GM19467 (cell line): ENCODE data around the gene L3MBTL4.

ENCODE experiments used
- ATAC-seq: cut with Tn5 transposase; IDR thresholded peaks from one replicate; pipeline ENCODE4 v1.9.1; 2021; ENCODE audit warnings: mild to moderate bottlenecking, moderate library complexity; ENCODE audit not compliant: unreplicated experiment

L3MBTL4 gene

DNA sequence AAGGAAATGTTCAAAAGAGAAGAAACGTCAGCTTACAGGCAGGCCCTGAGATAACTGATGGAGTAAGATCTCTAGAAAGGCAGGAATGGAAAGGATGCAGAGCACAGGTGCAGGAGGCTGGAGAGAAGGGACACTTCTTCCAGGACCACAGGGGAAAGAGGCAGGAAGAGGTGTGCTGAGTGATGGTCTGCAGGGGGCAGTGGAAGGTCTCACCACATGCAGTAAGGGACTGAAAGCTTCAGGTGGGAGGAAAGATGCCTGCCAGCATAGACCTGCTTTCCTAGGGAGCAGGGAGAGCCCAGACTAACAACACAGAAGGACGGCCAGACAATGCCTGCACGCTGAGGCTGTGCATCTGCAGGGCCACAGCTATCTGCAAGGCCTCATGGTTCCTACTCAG lies 156.8 kb downstream of the L3MBTL4 start:
- ATAC-seq, result no peak

DNA sequence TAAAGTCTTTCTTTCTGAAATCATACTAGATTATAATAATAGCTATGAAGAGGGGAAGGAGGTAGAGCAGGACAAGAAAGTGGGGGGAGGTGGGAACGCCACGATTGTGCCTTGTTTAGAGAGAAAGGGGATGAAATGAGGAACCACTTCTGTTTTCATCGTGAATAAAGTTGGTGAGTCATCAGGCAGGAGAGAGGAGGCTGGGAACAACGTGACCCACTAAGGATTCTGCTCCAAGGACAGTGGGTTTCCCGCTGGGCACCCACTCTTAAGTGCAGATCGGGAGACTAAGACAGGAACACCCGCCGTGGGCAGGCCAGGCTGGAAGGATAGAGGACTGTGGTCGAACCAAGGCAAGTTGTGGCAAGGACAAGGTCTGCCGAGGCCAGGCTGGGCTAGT lies 158.2 kb downstream of the L3MBTL4 start:
- ATAC-seq, result no peak

DNA sequence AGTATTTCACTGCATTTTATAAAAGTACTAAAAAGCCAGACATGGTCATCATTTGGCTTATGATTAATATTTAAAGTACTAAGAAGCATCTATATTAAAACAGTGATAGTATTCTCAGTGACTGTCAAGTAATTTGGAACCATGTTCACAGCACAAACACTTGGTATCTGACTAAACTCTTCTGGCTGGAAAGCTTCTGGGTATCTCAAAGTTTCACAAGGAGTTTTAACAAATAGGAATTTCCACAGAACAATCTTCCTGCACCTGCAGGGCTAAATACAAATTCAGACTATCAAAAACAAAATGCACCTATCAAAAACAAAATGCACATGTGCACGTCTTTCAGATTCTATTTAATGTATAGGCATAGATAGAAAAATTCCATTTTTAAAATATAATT lies 158.8 kb downstream of the L3MBTL4 start:
- no peak for ATAC-seq

DNA sequence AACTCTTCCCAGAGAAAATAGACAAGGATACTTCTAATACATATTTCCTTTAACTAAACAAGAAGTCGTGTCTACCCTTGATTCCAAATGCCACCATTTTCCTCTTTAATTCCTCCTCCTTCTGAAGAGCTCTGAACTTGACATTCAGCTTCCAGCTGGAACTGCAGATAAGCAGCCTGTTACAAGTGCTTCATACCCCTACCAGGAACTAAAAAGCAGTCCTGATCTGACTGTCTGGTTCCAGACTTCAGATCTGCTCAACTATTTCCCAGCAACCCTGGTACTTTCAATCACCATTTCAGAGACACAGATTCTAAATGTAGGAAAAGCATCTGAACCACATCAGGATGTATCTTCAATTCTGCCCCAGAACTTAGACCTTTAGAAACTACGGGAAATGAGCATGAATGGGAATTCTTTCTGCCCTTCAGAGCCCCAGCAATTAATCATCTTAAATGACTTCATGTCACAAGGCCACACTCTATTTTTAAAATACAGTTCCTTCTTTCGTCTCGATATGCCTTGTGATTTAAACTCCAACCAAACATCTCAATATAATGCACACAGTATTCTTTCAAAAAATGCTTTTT lies 159.5 kb downstream of the L3MBTL4 start:
- ATAC-seq, result no peak

DNA sequence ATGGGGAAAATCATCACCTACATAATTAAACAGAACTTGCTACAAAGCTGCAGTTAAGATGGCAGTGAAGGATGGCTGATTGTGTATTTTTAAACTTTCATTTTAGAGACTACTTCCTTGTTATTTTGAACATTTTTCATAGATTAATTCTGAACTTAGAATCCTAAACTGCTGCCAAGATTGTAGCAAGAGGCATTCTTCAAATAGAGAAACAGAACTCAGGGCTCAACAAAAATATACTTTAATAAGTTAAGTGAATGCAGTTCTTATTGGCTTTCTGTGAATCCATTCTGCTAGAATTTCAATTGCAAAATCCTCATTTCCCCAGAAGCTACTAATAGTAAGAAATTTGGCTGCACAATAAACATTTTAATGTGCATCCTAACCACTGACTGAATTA lies 160.3 kb downstream of the L3MBTL4 start:
- no peak for ATAC-seq

DNA sequence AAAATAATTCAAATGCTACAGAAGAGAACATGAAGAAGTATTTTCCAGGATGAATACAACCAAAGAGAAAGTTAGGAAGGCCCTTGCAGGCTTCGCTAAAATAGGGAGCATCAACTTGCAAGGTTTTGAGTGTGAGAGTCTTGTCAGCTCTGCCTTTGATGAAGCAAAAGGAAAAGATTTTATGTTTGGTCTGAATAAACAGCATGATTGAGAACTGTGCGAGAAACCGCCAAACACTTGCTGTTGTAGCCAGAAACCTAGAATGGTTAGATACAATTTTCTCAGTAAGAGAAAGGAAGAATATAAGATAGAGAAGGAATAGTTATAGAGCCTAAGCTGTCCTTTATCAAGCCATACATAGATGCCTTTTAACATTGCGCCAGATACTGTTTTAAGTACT lies 163.6 kb downstream of the L3MBTL4 start:
- no peak for ATAC-seq

DNA sequence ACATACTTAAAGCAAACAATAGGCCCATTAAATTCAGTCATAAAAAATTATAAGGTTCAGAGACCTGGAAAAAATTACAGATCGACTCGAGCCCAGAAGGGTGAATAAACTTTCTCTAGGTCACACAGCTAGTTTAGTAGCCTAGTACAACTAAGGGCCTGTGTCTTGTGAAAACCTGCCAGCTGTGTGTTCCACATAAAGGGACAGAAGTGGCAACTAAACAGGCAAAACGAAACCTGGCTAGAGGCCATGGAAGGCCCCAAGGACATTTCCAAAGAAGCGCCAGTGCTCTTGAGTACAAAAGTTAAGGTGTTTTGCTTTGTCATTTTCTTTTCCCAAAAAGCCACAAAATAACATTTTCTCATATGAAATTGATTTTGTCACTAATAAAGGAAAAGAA lies 164.9 kb downstream of the L3MBTL4 start:
- ATAC-seq, result no peak

DNA sequence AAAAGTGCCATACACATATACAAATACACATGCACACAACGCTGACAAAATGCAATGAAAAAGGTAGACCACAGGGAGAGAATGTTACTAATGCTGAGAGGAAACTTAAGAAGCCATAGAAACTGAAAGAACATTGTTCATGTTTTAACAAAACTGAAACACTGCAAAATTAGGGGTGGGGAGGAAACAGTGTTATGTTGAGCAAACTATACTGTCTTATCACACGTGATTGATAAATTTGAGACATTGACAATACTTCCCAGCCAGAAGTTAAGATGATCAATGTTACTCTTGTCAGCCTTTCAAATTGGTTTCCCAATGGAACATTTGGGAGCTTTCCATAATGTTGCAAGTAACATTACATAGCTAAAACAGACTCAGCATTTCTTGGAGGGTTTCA lies 165.5 kb downstream of the L3MBTL4 start:
- ATAC-seq, result peak; percentile 86

DNA sequence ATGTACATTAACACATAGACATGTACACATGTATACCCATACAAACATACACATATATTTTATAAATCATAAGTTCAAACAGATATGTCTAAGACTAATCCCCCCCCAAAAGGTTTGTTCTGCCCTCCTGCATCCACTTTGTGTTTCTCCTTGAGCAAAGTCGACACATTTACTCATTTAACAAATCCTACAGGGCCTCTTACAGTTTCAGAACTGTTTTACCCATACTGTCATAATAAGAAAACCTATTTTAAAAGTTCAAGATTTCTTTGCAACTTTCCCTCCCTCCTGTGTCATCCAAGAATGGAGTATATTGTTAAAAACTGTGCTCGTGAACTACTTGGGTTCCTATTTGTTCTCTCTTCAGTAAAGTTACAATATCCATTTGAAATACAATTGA lies 166.7 kb downstream of the L3MBTL4 start:
- ATAC-seq, result no peak

DNA sequence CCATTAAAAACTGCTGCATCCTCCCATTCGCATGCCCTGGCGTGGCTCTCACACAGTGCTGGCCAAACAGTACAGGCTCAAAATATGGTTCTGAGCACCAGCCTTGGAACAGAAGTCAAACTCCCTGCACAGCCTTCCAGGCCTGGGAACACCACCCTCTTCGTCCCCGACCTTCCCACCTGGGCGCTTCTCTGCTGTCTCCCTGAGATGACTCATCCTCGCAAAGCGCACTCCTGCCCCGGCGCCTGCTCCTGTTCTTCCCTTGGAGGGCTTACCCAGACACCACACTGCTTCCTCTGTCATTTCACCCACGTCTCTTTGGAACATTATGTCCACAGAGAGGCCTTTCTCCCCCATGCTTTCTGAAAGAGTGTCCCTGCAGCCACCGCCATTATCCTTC lies 172.7 kb downstream of the L3MBTL4 start:
- no peak for ATAC-seq

DNA sequence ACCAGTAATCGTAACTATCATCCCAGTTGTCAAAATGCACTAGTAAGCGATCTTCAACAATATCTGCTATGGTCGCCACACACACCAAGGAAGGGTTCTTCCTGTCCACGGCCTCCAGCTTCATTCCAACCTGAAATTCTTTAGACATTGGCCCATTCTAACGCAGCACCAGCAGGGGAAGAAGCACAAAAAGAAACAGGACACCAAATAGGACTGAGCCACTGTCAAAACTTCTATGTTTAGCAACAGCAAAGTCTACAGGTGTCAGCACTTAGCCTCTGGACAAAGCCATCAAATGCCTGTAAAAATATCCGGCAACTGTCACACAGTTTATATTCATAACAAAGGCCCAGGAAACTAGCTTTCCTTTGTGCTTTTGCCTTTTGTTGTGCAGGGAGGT lies 175.0 kb downstream of the L3MBTL4 start:
- ATAC-seq, result no peak

DNA sequence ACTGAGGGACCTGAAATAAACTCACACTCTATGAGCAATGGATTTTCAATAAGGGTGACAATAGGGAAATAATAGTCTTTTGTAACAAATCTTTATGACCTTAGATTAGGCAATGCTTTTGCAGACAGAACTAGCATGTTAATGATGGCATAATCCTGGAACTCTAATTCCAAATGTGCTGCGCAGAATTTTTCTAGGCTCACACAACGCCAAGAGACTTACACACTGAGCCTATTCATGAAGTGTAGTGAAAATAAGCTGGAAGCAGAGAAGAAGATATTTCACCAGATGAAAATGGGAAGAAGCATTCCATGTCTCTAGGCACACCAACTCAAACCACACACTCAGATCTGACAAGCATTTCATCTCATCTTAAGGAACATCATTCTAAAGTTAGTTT lies 178.5 kb downstream of the L3MBTL4 start:
- ATAC-seq, result no peak

DNA sequence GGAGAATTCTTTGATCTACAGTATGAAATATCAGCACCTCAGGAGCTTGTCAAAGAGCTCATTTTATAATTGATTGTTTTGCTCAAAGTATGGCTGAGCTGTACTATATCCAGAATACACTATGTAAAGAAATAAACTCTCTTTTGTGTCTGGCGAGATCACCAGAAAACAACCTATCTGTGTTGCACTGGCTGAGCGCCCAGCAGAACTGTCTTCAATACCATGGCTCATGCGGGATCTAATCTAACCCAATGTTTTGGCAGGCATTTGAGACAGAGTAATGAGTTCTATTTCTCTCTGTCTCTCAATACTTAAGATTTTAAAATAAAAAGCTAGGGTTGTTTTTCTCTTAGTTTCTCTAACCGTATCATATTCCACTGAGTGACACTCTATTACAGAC lies 192.4 kb downstream of the L3MBTL4 start:
- no peak for ATAC-seq

DNA sequence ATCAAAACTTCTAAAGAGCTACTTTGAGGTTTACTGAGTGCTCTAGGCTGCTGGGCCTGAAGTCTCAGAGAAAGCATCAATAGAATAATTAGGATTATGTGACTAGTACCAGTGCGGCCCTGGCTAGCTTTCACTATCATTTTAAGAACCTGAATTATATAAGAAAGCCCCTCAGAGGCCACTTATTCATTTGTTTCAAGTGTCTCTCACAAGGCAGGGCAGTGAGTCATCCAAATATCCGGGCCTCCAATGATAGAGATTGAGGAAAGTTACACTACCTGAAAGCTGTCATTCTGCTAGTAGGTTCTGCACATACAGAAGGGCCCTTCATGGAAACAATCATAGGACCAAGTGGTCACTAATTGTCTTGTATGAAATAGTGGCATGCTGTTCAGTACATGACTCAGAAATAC lies 193.1 kb downstream of the L3MBTL4 start:
- ATAC-seq, result no peak

DNA sequence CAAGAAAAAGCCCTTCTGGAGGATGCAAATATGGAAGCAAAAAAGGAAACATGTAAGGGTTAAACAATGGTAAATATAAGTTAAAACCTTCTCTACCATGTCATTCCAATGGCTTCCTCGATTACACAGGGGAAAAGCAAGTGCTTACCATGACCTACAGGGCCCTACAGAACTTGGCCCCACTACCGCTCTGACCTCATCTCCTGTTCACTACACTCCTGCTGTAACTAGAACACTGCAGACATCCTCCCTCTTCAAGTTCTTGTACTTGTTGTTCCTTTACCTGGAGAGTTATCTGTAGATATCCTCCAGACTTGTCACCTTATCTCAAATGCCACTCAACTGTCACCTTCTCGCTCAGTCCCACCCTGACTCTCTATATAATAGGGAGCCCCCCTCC lies 194.6 kb downstream of the L3MBTL4 start:
- no peak for ATAC-seq

DNA sequence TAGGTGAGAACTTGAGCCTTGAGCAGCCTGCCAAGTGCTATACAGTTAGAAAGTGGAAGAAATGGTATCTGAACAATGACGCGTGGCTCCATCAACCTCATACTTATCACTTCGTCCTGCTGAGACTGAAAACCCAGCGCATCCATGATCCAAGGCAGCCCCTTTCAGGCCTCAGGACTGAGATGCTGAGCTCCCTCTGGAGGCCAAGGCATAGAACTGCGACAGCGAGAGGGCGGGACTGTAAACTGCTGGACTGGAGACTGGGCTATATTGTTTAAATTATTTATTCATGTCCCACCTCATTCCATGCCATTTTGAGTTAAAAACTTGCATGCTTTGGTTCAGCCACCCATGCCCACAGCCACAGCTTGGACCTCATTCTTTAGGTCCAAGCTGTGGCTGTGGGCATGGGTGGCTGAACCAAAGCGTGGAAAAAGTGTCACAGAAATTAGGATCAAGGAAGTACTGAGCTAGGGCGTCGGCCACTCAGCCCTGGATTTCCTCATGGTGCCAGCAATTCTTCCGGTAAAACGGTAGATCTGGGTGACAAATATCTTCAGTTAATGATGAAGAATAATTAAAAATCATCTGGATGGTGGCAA lies 195.5 kb downstream of the L3MBTL4 start:
- ATAC-seq, result no peak

DNA sequence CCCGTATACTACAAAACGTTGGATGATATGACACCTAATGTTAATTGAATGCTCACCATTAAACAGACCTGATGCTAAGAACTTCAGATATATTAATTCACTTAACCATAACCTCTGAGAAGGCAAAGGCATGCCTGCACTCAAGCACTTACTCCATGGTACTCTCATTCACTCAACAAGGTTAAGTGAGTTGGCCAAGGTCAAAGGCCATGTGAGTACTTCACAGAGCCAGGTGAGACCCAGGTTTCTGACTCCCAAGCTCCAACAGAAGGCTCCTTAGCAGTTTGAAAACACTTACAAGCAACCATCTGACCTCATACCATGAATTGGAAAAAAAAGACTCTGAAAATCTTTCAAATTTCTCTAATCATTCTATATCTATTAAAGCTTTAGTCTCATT lies 198.8 kb downstream of the L3MBTL4 start:
- ATAC-seq, result no peak

DNA sequence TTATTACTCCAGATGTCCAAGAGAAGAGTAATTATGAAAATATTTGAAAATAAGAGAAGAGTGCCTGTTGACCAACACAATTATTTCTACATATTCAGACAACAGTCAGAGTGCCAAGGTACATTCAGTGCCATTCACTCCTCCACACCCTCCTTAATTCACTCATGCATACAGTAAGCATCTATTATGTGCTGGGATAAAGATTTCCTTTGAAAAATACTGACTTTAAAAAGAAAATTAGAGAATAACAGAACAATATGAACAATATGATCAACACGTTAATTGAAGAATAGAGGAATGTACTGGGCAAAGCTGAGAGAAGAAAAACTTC lies 203.6 kb downstream of the L3MBTL4 start:
- no peak for ATAC-seq

DNA sequence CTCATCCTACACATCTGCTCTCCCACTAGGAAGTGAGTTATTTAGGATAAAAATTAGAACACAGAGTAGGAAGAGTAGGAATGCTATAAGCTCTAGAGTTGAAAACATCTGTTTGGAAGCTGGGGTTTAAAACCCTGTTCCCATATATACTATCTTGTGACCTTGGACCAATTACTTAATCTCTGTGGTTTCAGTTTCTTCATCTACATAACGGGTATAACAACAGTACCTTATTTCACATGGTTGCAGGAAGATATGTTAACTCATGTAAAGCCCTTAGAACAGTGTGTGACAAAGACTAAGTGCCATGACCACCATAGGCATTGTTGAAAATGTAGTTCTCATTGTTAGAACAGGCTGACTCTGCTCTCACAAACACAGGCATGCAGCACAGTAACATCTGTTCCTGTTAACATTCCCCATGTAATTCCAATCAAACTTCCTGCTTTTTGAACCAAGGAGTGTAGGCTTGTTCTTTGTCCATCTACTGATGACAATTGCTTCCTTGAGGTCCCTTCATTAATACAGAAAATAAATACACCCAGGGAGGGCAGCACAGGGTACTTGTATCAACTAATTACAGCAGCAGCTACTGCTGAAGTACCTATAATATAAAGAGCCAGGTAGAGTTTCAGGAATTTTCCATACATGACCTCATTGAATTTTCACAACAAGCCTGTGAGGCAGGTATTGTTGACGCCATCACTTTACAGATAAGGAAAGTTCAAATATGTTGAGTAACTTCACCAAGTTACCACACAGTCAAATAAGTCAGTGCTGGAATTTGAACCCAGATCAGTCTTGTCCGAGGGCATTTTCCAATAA lies 204.2 kb downstream of the L3MBTL4 start:
- ATAC-seq, result no peak

DNA sequence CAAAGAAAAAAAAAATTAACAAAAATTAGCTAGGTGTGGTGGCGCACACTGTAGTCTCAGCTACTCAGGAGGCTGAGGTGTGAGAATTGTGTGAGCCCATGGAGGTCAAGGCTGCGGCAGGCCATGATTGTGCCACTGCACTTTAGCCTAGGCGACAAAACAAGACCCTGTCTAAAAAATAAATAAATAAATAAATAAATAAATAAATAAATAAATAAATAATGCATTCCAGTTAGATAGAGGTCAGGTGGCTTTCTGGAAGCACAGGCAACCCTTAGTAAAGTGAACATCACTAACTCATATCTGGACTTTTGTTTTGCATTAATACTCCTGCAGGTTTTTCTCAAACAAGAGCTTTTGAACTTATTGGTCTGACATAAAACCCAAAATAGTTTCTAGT lies 206.8 kb downstream of the L3MBTL4 start:
- ATAC-seq, result no peak

DNA sequence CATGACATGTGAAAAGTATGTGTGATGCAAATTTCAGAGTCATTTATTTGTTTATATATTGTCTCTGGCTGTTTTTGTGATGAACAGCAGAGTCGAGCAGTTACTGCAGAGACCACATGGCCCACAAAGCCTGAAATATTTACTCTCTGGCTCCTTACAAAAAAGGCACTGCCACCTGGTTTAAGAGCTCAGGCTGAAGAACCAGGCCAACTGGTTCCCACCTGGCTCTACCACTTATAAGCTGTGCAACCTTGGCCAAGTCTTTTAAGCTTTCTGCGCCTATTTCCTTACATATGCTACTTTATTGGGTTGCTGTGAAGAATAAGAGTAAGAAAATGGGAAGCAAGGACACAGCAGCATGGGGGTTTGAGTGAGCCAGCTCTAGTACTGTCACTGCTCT lies 207.6 kb downstream of the L3MBTL4 start:
- no peak for ATAC-seq

DNA sequence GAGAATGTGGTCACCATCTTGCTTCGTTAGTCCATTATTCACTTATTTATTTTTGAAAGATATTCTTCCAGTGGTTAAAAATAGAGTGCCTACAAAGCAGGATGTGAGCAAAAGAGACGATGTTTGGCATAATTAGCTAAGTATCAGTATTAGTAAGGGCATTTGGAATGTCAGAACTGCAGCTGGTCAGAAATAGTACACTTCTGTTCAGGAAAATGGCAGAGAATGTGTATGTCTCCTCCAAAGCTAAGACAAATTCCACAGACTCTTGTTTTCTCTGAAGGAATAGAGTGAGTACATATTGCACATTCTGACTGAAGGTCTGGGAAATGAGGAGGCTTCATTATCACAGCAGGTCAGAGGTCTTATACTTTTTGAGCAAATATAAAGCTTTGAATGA lies 209.0 kb downstream of the L3MBTL4 start:
- no peak for ATAC-seq

DNA sequence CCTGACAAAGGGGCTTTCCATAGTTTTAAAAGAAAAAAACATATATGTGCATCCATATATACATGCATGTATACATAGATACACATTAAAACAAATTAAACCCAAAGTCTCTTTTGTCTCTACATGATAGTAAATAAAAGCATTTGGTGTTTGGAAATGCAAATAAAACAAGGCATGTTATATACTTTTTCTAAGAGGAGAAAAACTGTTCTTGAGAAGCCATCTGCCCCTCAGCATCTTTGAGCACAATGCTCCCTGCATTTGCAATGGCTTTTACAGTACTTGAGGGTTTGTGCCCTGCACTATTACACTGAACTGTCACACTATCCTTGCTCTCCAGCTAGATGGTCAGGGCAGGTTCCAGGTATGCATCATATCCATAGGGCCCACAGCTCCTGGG lies 210.2 kb downstream of the L3MBTL4 start:
- no peak for ATAC-seq
